ENCODE measurements around the gene PLPPR4.

GRCh38 chr1:99277066-99277465 is 12.8 kb downstream of the PLPPR4 start:
- TF ChIP-seq CTCF (IDR thresholded peaks at IDR 0.05; ENCODE audit: insufficient read depth, low read length, poor library complexity, severe bottlenecking) (no peak), EZH2phosphoT487 (conservative IDR thresholded peaks at IDR 0.05; ENCODE audit: low read length) (no peak)

All from SU-DHL-6 (cell line).